GM06990 (cell line): Measurements from ENCODE around the gene ADCYAP1R1.

ENCODE experiments used
- DNase-seq: peaks from one replicate; pipeline ENCODE4 v3.0.0-alpha.2; 2011; ENCODE audit not compliant: insufficient read length; ENCODE audit errors: extremely low read depth
- H3K27me3 ChIP-seq: replicated peaks from 2 replicates; pipeline ENCODE4 v1.6.0; 2011; ENCODE audit warnings: low read length; ENCODE audit not compliant: control insufficient read depth, insufficient read depth
- H3K36me3 ChIP-seq: 2 replicates; pipeline ENCODE4 v1.5.1; 2011; ENCODE audit warnings: low read length; ENCODE audit not compliant: control insufficient read depth, insufficient read depth
- H3K4me3 ChIP-seq: replicated peaks from 2 replicates; pipeline ENCODE4 v1.5.1; 2011; ENCODE audit warnings: low read depth, mild to moderate bottlenecking, control low read depth, low read length
- TF ChIP-seq, protein P1 (sequence below): IDR thresholded peaks from 2 replicates; pipeline ENCODE4 v1.5.1; 2011; ENCODE audit warnings: low read length, control low read depth, mild to moderate bottlenecking, inconsistent platforms; ENCODE audit not compliant: insufficient read depth, poor library complexity, severe bottlenecking

The ADCYAP1R1 gene

DNA sequence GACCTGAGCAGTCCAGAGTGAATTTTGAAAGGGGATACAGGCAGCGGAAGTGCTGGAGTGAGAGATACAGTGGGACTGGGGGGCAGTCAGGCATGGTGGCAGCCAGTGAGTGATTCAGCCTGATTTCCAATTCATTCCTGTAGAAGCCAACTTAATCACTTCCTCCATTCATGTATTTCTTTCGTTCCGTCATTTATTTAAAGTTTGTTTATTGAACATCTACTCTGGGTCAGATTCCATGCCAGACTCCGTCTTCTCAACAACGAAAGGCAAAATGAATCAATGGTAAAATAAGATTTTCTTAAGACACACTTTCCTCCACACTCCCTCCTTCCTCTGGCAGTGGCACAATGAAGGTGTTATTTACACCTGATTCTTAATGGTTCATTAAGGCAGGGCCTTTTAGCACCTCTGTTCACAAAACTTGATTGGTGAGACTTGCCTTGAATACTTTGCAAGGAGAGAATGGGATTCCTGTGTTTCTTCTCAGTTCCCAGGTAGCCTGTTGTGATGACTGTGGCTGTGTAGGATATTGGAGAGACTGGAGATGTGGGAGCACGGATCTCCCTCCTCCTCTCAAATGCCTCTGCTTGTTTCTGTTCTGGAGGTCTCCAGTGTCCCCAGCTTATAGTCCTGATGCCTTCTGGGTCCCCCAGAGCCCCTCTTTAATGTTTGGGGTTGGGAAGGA is 27.9 kb downstream of the ADCYAP1R1 start:
- H3K27me3 ChIP-seq: peaks cover 1% of the 10 kb centered on the region
- H3K36me3 ChIP-seq: no peaks in the 10 kb centered on the region
- DNase-seq: no peak
- no peak overlapping the region for H3K4me3 ChIP-seq
- TF ChIP-seq, protein P1, sequence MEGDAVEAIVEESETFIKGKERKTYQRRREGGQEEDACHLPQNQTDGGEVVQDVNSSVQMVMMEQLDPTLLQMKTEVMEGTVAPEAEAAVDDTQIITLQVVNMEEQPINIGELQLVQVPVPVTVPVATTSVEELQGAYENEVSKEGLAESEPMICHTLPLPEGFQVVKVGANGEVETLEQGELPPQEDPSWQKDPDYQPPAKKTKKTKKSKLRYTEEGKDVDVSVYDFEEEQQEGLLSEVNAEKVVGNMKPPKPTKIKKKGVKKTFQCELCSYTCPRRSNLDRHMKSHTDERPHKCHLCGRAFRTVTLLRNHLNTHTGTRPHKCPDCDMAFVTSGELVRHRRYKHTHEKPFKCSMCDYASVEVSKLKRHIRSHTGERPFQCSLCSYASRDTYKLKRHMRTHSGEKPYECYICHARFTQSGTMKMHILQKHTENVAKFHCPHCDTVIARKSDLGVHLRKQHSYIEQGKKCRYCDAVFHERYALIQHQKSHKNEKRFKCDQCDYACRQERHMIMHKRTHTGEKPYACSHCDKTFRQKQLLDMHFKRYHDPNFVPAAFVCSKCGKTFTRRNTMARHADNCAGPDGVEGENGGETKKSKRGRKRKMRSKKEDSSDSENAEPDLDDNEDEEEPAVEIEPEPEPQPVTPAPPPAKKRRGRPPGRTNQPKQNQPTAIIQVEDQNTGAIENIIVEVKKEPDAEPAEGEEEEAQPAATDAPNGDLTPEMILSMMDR: no peak

DNA sequence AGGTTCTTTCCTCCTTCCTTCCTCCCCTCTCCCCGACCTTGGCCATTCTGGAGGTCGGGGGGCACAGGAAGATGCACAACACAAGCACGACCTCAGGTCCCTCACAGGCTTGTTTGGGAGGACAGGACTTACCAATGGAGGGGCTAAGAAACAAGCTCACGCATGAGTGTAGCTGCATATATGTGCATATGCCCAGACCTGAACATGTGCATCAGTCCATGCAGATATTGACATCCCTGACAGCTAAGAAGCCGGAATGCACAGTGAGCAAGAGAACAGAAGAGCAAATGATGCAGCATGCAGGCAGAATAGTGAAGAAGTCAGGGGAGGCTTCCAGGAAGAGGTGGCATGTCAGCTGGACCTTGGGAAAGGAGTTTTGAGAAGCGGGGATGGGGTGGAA is 28.7 kb downstream of the ADCYAP1R1 start:
- Histone ChIP-seq H3K27me3 (peaks cover 1% of the 10 kb centered on the region), H3K36me3 (no peaks in the 10 kb centered on the region), H3K4me3 (no peak overlapping the region)
- no peak for DNase-seq
- TF ChIP-seq, protein P1: no peak

DNA sequence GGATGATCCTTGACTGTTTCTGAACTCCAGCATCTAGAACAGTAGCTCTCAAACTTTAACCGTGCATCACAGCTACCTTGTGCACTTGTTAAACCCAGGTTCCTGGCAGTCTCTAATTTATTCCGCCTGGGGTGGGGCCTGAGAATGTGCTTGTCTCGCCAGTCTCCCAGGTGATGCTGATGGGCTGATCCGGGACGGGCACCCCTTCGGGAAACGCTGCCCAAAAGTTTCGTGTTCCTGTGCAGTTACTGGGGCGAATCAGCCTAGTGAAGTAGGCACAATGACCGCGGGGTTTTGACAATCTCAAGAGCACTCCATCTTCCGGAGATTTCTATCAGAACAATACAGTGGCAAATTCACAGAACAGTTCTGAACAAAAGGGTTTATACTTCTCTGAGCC is 29.9 kb downstream of the ADCYAP1R1 start:
- H3K36me3 ChIP-seq: no peaks in the 10 kb centered on the region
- no peak for DNase-seq
- TF ChIP-seq, protein P1: no peak
- peaks cover 1% of the 10 kb centered on the region for H3K27me3 ChIP-seq
- H3K4me3 ChIP-seq: no peak overlapping the region

DNA sequence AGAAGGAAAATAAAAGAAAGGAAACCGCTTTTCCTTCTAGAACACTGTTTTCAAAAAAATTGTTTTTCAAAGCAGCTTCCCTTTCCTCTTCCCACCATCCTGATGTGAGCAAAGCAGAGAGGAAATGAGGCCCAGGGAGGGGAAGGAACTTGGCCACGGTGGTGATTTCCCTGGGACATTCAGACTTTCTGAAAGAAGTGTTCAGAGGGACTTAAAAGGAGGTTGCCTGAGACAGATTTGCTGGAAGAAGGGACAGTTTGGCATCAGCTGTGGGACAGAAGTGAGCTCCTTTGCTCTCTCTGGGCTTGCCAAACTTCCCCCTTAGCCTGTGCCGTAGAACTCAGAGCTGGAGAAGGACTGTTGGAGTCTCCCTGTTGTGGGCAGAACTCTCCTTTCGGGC is 30.3 kb downstream of the ADCYAP1R1 start:
- Histone ChIP-seq H3K36me3 (no peaks in the 10 kb centered on the region), H3K4me3 (no peak overlapping the region), H3K27me3 (peaks cover 1% of the 10 kb centered on the region)
- DNase-seq: no peak
- TF ChIP-seq, protein P1: no peak

DNA sequence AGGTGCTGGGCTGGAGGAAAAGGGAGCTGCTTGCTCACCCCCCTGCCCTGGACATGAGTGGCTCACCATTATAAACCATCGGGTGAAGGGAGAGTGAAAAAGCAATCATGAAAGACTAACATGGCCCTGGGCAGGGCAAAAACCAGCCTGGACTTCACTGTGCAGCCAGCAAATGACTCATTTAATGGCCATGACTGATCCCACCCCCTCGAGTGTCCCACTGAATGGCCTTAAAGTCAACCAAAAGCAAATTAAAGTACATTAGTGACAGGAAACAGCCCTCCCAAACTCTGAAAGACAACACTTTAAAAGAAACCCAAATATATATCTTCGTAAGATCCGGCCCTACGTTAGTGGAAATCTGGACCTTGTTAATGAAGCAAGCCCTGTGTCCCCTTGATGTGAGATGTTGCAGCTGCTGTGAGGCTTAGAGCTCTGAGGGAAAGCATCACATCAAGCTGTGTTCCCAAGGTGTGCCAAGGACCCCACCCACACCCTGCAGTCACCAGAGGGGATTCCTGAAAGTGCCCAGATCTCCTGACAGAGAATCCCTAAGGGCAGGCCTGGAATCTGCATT is 31.2 kb downstream of the ADCYAP1R1 start:
- H3K27me3 ChIP-seq: peaks cover 1% of the 10 kb centered on the region
- H3K4me3 ChIP-seq: no peak overlapping the region
- no peaks in the 10 kb centered on the region for H3K36me3 ChIP-seq
- TF ChIP-seq, protein P1: no peak
- DNase-seq: no peak
